Measurements from ENCODE around the gene SMARCD3.

DNA sequence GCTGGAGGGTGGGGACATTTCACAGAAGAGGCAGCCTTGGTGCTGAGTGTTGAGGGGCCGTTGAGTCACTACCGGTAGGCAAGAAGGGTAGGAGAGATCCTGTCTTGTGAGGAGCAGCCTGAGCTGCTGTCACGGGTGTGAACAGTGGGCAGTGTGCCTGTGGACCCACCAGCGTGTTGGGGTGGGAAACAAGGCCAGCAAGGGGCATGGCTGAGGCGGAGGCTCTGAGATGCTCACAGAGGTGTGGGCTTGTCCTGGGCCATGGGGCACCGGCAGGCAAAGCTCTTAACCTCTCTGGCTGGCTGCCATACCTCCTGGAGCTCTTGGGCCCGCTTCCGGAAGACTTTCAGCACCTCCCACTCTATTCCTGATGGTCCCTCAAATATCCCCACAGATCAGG, 33.6 kb upstream of the SMARCD3 start:
- TF ChIP-seq, protein P1, sequence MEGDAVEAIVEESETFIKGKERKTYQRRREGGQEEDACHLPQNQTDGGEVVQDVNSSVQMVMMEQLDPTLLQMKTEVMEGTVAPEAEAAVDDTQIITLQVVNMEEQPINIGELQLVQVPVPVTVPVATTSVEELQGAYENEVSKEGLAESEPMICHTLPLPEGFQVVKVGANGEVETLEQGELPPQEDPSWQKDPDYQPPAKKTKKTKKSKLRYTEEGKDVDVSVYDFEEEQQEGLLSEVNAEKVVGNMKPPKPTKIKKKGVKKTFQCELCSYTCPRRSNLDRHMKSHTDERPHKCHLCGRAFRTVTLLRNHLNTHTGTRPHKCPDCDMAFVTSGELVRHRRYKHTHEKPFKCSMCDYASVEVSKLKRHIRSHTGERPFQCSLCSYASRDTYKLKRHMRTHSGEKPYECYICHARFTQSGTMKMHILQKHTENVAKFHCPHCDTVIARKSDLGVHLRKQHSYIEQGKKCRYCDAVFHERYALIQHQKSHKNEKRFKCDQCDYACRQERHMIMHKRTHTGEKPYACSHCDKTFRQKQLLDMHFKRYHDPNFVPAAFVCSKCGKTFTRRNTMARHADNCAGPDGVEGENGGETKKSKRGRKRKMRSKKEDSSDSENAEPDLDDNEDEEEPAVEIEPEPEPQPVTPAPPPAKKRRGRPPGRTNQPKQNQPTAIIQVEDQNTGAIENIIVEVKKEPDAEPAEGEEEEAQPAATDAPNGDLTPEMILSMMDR (IDR thresholded peaks at IDR 0.05; ENCODE audit: insufficient read depth, low read length): no peak
- TF ChIP-seq GABPA (IDR thresholded peaks at IDR 0.05; ENCODE audit: low read depth): no peak
- TF ChIP-seq, protein P2, sequence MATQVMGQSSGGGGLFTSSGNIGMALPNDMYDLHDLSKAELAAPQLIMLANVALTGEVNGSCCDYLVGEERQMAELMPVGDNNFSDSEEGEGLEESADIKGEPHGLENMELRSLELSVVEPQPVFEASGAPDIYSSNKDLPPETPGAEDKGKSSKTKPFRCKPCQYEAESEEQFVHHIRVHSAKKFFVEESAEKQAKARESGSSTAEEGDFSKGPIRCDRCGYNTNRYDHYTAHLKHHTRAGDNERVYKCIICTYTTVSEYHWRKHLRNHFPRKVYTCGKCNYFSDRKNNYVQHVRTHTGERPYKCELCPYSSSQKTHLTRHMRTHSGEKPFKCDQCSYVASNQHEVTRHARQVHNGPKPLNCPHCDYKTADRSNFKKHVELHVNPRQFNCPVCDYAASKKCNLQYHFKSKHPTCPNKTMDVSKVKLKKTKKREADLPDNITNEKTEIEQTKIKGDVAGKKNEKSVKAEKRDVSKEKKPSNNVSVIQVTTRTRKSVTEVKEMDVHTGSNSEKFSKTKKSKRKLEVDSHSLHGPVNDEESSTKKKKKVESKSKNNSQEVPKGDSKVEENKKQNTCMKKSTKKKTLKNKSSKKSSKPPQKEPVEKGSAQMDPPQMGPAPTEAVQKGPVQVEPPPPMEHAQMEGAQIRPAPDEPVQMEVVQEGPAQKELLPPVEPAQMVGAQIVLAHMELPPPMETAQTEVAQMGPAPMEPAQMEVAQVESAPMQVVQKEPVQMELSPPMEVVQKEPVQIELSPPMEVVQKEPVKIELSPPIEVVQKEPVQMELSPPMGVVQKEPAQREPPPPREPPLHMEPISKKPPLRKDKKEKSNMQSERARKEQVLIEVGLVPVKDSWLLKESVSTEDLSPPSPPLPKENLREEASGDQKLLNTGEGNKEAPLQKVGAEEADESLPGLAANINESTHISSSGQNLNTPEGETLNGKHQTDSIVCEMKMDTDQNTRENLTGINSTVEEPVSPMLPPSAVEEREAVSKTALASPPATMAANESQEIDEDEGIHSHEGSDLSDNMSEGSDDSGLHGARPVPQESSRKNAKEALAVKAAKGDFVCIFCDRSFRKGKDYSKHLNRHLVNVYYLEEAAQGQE (IDR thresholded peaks at IDR 0.05; ENCODE audit: insufficient replicate concordance, low read depth): no peak
